Measurements from ENCODE around the gene SLIT3.

Gene SLIT3

DNA sequence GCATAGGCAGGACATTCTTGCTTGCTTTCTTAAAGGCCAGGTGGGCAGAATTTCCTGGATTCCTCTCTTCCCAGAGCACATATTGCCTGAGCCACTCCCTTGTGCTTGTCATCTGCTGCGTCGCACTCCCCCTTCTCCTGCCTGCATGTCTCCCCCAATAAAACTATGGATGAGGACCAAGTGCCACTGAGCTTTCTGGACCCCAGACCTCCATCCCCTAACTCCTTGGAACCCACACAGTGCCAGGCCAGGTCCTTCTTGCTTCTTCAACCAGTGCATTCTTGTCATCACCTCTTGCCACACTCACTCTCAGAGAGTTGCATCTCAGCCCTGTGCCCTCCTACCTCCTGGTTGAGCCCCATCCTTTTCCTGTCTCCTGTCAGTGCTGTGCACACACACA lies 563.9 kb downstream of the SLIT3 start:
- no peak for DNase-seq (ENCODE audit: low spot score)

DNA sequence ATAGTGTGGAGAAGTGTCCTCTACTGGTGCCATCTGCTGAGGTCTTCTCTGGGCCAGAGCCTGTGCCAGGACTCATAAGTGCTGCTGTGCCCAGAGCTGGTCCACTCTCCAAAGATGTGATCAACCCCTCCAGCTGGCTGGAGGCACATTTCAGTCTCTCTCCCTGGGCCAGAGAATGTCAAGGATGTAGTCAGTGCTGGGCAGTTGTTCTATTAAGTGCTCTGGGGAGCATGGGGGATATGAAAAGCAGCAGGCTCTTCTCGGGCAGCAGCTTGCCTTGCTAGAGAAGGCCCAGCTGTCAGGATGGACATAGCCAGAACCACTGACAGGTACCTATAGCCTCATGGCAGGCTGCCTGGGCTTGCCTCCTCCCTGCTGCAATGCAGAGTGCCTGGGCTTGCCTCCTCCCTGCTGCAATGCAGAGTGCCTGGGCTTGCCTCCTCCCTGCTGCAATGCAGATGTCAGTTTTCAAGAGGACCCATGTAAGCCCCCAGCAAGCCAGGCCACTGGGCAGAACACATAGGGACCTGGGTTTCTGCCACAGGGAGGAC lies 564.6 kb downstream of the SLIT3 start:
- DNase-seq (ENCODE audit: low spot score): no peak

DNA sequence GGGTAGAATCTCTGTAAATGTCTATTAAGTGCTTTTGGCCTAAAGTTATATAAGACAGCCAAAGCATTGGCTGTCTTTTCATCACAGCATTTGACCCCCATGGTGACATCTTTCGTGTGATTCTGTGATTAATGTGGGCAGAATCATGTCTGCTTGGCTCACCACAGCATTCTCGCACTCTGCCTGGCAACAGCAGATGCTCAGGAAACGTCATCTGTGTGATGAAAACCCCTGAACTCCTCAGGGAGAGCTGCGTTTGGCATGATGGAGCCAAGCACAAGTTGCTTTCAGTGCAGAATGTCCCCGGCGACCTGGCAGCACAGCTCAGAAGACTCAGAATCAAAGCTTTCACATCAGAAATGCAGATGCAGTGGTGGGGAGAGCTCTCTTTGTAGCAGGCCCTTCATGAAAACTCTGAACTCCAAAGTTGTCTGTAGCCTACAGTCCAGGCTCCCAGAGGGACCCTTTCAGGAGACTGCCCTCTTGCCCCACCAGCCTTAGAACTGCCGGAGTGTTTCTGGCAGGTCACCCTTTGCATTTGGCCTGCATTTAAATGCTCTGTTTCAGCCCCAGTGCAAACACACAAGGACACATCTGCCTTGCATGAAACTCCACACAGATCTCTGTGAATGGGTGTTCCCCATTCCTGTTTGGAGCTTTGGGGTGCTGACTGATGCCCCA lies 566.2 kb downstream of the SLIT3 start:
- DNase-seq (ENCODE audit: low spot score): no peak

DNA sequence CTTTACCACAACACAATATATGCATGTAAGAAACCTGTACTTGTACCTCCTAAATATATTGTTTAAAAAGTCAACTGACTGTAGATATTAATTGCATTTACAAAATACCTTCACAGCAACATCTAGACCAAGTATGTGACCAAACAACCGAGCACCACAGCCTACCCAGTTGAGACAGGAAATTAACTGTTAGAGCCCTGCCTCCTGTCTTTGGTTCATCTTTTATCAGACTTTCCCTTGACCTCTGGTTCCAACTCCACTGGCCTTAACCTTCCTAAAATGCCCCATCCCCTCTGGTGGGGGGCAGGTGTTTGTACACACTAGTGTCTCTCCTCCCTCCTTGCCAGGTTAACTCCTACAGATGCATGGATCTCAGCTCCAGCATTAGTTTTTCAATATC lies 566.8 kb downstream of the SLIT3 start:
- DNase-seq (ENCODE audit: low spot score): no peak

DNA sequence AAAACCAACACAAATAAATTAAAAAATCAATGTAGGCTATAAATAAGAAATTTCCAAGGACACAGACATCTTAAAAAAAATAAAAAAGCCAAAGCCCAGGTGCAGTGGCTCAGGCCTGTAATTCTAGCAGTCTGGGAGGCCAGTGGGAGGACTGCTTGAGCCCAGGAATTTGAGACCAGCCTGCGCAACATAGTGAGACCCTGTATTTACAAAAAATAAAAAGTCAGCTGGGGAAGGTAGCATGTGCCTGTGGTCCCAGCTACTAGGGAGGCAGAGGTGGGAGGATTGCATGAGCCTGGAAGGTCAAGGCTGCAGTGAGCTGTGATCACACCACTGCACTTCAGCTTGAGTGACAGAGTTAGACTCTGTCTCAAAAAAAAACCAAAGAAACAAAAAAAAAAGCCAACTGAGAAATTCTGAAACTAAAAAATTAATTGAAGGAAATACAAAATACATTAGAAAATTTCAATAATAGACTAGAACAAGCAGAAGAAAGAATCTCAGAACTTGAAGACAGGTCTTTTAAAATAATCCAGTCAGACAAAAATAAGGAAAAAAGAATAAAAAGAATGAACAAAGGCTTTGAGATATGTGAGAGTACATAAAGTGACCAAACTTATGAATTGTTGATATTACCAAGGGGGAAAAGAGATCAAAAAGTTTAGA lies 572.3 kb downstream of the SLIT3 start:
- no peak for DNase-seq (ENCODE audit: low spot score)

DNA sequence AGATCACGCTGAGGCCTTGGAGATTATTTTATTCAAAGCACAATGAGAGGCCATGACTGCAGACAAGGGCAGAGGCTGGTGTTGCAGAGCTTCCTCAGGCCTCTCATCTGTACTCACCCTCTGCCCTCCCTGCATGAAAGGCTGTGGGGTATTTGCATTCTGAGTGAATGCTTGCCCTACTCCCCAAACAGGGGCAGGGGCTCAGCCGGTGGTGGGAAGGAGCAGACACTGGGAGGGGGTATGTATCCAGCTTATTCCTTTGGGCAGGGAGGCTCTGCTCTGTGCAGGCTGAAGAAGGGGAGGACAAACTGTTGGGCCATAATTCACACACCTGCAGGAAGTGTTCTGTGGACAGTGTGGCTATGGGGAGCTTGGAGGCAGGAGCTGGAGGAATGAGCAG lies 573.4 kb downstream of the SLIT3 start:
- no peak for DNase-seq (ENCODE audit: low spot score)

DNA sequence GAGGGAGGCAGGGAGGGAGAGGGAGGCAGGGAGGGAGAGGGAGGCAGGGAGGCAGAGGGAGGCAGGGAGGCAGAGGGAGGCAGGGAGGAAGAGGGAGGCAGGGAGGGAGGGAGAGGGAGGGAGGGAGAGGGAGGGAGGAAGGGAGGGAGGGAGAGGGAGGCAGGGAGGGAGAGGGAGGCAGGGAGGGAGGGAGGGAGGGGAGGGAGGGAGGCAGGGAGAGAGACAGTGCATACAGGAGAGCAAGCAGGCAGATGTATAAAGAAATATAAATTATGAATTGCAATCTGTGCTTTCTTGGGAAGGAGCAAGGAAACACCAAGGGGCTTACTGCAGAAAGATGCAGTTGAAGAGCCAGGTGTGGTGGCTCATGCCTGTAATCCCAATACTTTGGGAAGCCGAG lies 574.6 kb downstream of the SLIT3 start:
- no peak for DNase-seq (ENCODE audit: low spot score)

DNA sequence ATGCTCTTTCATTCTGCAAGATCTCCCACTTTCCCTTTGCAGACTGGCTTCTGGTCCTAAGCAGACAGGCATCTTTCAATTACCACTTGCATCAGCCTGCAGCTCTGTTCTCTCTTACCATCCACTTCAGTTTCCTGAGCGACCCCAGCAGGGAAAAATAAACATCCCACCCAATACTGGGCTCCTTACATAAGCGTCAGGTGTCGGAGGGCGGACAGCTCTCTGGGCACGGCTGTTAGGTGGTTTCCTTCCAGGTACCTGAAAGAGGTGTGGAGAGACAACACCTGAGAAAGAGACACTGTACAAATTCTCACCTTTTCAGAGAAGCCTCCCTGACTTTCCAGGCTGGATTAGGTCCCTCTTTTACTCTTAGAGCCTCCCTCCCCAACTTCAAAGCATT lies 576.7 kb downstream of the SLIT3 start:
- no peak for DNase-seq (ENCODE audit: low spot score)

DNA sequence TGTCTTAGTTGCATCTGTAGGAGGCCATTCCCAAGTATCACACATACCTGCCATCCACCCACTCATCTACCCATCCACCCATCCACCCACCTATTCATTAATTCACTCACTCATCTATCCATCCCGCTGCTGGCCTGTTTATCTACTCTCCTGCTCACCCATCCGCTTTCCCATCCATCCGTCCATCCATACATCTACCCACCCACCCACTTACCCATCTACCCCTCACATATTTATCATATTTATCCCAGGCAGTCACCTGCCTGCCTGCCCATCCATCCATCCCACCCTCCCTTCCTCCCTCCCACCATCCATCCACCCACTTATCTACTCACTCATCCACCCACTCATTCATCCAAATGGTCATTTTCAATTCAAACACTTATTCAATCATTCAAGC lies 577.9 kb downstream of the SLIT3 start:
- DNase-seq (ENCODE audit: low spot score): no peak

DNA sequence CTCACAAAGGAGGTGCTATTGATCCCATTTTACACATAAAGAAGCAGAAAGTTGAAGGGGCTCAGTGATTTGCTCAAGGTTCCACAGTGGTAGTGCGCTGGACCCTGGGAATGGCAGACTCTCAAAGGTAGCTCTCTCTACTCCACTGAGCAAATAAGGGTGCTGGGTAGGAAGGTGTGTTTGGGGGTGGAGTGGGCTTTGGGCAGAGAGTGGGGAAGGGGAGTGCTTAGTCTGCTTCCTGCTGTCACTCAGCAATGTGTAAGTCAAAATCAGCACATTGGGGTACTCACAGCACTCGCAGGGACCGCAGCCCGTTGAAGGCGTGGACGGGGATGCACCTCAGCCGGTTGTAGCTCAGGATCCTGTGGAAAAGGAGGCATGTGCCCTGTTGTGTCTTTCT lies 579.0 kb downstream of the SLIT3 start:
- no peak for DNase-seq (ENCODE audit: low spot score)

DNA sequence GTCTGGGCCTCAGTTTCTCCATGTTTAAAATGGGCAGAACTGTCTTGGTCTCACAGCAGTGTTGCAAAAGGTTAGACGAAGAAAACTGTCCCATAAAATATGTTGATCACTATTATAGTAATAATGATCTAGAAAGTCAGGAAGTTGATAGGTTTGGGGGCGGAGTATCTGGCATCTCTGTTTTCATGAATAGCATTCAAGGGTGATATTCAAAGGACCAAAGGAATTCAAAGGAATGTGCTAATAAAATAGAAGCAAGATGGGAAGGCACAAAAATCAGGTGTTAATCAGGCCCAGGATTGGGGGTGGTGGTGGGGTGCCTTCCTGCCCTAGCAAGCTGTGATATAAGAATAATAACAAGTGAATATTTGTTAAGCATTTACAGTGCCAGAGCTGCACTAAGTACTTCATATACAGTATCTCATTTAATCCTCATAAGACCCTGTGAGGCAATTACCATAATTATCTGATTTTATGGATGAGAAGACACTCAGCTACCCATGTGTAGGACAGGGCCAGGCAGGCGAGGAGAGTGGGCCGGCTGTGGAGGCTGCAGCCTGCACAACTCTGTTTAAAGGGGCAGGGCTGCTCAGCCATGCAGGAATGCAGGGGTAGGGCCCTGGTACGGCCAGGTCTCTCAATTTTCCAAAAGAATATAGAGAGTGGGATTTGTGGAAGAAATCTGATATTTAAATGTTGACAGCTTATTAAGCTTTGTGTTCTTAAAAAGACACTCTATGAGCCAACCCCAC lies 579.8 kb downstream of the SLIT3 start:
- DNase-seq (ENCODE audit: low spot score): no peak

DNA sequence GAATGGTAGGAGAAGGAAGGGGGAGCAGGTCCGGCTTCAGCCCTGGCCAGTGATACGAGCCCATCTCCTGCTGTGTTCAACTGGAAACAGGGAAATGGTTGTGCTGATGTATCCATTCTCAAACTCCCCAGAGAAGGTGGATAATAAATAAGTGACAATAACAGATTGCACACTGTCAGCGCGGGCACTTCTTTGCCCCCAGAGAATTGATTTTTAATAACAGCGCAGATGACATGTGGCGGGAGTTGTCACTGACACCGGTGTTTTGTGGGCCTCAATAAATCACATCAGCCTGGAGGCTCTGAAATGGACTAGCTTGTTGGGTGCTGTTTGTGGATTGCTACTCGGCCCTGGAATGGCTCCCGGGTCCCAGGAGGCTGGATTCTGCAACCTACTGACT lies 580.4 kb downstream of the SLIT3 start:
- DNase-seq (ENCODE audit: low spot score): no peak

DNA sequence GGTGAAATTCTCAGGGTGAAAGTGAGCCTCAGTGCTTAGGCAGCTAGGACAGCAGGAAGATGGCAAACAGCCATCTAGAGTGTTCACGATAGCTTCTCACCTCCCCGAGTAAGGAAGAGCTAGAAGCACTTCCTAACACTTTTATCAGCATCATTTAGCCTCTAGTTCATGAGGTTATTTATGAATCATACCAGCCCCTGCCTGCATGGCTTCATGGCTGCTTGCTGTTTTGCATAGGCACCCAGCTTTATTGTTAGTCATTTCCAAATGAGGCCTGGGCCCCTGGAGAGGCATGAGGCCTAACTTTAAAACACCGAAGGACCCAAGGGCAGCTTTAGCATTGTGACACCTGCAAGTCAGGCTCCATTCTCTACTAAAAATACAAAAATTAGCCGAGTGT lies 586.9 kb downstream of the SLIT3 start:
- DNase-seq (ENCODE audit: low spot score): no peak

DNA sequence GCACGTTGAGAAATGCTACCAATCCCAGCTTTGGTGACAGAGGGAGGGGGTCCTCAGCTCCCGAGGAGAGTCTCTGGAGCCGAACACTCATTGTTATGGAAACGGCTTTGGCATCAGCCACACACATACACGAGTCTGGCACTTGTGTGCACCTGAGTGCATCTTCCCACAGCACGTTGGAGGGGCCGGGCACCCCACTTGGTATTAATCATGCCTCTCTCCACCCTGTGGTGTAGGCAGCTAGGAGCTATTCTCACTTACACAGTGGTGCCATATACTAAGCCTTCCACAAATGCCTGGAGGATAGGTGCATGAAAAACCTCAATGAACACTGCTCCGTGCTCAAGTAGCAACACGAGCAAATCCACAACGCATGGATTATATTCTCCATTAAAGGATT lies 587.9 kb downstream of the SLIT3 start:
- no peak for DNase-seq (ENCODE audit: low spot score)

DNA sequence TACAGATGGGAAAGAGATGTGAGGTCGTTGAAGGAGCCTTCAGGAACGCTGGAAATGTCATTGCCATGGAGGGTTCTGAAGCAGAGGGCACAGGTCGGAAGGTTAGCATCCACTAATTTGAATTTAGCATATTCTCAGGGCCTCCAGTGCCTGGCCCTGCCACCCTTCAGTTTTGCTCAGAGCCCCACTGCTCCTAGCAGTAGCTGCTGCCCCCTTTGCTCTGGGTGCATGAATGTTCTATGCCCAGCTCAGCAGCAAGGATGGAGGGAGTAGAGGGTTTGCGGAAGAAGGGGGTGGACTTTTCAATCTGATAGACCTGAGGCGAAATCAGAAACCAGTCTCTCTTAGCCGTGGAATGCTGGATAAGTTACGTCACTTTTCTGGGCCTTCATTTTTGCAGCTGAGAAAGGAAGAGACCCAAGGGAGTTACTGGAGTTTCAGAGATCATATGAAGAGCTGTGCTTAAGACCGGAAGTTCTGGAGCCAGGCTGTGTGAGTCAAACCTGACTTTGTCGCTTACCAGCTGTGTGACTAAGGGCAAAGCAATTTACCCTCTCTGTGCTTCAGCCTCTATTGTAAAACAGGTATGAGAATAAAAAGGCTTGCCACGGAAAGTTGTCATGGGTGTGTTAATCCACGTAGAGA lies 588.5 kb downstream of the SLIT3 start:
- no peak for DNase-seq (ENCODE audit: low spot score)

DNA sequence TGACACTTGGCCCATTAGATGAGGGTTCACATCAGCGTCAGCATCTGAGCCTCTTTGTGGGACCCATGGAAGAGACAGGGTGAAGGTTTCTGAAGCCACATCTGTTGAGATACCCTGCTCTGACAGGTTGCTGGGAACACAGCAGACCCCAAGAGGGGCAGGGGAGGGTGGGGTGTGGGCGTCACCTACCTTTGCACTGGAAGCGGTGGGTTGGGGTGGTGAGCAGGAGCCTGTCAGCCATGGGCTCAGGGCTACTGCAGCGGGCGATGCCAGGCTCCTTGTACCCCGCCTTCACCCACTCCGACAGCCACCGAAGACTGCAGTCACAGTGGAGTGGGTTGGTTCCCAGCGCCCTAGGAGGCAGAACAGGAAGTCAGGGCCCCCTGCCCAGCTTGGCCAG lies 590.2 kb downstream of the SLIT3 start:
- no peak for DNase-seq (ENCODE audit: low spot score)

DNA sequence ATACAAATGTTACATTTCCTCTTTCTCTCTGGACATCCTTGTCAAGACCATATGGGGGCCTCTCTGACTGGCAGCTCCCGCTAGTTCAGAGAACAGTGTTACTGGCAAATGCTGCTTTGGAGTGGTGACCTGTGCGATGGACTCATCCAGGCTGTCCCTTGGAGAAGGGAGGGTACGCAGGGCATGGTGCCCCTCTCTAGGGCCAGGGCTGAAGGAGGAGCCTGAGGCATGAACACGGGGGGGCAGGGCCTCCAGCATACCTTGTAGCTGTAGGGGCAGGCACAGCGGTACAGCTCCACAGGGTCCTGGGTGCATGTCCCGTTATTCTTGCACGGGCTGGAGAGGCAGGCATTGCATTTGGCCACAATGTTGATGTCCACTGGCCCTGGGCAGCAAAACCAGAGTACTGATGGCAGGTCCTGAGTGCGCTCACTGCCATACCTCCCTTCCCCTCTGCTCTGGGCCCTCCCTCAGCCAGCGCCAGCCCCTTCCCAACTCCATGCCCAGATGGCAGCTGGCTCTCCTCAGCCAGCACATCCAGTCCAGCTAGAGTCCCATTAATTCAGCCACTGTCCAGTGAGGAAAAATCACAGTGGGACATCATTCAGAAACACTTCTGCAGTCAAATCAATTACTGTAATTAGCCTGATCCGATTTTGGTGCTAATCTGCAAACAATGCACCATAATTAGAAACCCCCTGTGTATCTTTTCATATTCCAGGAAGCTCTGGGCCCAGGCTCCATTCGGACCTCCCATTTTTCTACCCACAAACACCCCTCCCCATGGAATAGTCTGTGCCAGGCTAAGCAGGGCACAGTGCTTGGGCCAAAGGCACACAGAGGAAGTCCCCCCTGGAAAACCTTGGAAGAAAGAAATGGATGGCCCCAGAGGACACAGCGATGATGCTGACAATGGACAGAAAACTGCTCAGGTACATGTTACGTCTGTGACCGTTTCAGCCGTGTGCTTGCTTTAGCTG lies 592.9 kb downstream of the SLIT3 start:
- DNase-seq (ENCODE audit: low spot score): no peak

DNA sequence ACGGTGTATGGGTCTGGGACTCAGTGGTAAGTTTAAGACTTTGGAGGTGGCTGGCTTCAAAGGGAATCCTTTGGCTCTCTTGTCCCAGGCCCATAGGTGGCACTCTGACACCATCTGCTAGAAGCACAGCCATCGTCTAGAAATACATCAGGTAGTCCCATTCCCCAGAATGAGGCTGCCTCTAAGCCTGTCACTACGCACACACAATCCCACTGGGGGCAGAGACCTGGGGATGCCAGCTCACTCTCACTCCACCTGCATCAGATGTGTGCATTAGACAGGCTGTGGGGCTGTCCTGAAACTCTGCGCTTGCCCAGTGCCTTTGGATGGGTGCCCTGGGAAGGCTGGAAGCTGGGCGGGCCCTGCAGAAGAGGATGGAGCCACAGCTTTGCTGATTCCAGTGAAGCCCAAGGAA lies 594.3 kb downstream of the SLIT3 start:
- DNase-seq (ENCODE audit: low spot score): no peak

DNA sequence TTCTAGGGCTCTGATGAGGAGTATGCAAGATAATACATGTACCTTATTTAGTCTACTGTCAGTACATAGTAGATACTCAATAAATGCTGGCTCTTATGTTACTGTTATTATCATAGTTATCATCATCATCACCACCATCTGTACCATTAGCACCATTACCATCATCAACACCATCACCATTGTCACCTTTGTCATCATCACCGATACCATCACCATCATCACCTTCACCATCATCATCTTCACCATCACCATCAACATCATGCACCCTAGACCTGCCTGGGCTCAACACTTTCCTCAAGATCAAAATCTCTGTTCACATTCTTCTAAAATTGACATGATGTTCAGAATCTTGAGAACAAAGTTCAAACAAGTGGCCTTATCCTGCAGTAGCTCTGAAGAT lies 595.6 kb downstream of the SLIT3 start:
- DNase-seq (ENCODE audit: low spot score): no peak

DNA sequence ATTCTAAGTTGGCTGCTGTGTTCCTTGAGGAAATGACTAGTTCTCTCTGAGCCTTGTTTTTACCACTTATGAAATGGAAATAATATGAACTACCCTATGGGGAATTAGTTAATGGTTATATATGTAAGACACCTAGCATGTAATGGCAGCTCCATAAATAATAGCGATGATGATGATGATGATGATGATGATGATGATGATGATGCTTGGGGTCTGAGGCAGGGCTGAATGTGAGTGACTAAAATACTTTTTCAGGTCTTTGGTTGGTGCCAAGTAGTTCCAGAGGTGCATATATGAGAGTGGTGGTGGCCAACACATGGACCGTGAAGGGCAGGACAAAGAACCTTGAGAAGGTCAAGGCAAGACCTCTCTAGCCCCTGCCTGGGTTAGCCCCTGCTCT lies 598.4 kb downstream of the SLIT3 start:
- DNase-seq (ENCODE audit: low spot score): no peak

DNA sequence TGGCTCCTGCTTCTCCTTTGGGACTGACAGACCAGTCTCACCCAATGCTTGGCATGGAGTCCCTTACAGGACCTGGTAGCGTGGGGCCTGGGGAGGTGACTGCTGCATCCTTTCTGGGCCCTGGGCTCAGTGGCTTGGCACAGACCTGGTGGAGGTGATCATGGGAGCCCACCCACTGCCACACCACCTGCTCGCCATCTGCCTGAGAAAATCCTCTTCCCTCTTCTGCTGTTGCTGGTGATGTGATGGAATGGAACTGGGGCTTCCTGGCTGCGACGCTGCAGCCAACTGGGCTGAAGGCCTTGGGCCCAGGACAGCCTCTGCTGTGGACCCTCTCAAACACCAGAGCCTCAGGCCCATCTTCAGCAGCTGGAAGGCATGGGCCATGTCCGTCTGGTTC lies 599.3 kb downstream of the SLIT3 start:
- DNase-seq (ENCODE audit: low spot score): no peak
